Natural killer cell (primary cell): ENCODE measurements around the gene ELK1. TPM values are rescaled to one million over a fixed set of nuclear protein-coding genes. Genes with fewer than 3 reads are reported as not detected.

Experiments used
- ATAC-seq, 3 donors: fragments of 150-1000 bp in 2 of 3; fragments of 200-7000 bp in 1 of 3; cut with Tn5 transposase; 1 replicate in 1 of 3; 2 replicates in 2 of 3; pipeline ENCODE4 v1.10.0; 2021; ENCODE audit warnings: mild to moderate bottlenecking in 2 of 3, moderate library complexity in 2 of 3
- DNase-seq, 2 donors: peaks; one replicate each; pipeline versions ENCODE4 v3.0.0 to v3.0.0-alpha.2; 2013 to 2021; ENCODE audit warnings: mixed read lengths in 1 of 2
- H3K27ac ChIP-seq: one replicate; pipeline ENCODE4 v1.5.1; 2013; ENCODE audit warnings: mild to moderate bottlenecking, low read length
- H3K27me3 ChIP-seq: one replicate; pipeline ENCODE4 v1.6.1; 2013; ENCODE audit warnings: low read length; ENCODE audit not compliant: control insufficient read depth, insufficient read depth
- H3K36me3 ChIP-seq: one replicate; pipeline ENCODE4 v1.6.1; 2013; ENCODE audit warnings: low read length; ENCODE audit not compliant: control insufficient read depth, insufficient read depth
- H3K4me1 ChIP-seq: one replicate; pipeline ENCODE4 v1.6.1; 2013; ENCODE audit warnings: low read length; ENCODE audit not compliant: control insufficient read depth, insufficient read depth
- H3K4me3 ChIP-seq: one replicate; pipeline ENCODE4 v1.5.1; 2013; ENCODE audit warnings: low read length
- H3K9me3 ChIP-seq: one replicate; pipeline ENCODE4 v1.6.1; 2013; ENCODE audit warnings: low read length; ENCODE audit not compliant: control insufficient read depth, insufficient read depth
- H3K27ac Mint-ChIP-seq, 2 donors: one replicate each; pipeline ENCODE4 v1.8.0; 2022; ENCODE audit warnings: mild to moderate bottlenecking in 2 of 2, mixed read lengths in 2 of 2, moderate library complexity in 1 of 2
- H3K27me3 Mint-ChIP-seq, 2 donors: one replicate each; pipeline ENCODE4 v1.8.0; 2022; ENCODE audit warnings: low read depth in 2 of 2, mixed read lengths in 2 of 2
- H3K36me3 Mint-ChIP-seq: one replicate; pipeline ENCODE4 v1.8.0; 2022; ENCODE audit warnings: mixed read lengths
- H3K4me1 Mint-ChIP-seq, 2 donors: one replicate each; pipeline ENCODE4 v1.8.0; 2022; ENCODE audit warnings: mixed read lengths in 2 of 2
- H3K4me3 Mint-ChIP-seq: one replicate; pipeline ENCODE4 v1.8.0; 2022; ENCODE audit warnings: mild to moderate bottlenecking, moderate library complexity, mixed read lengths
- H3K9me3 Mint-ChIP-seq, 2 donors: one replicate each; pipeline ENCODE4 v1.8.0; 2022; ENCODE audit warnings: mixed read lengths in 2 of 2
- WGBS: methylation state at CpG from one replicate; pipeline ENCODE4 v1.1.7; 2013; ENCODE audit warnings: missing lambda C conversion rate; ENCODE audit not compliant: insufficient coverage; 5-methylcytosine and 5-hydroxymethylcytosine counted together
- intact Hi-C: fragments of 100-400 bp; cut with micrococcal nuclease; formaldehyde crosslinking; loops from one replicate; pipeline ENCODE4 v1.14.2; 2022
- total RNA-seq, 4 donors: library from RNA; stranded (reverse); fragments of 120-200 nt in 1 of 4; gene quantifications; one replicate each; pipeline versions ENCODE4 v1.2.3 to v1.2.4, GENCODE V29; 2013 to 2022
- TF ChIP-seq, protein P1 (sequence below): fragments of 200-600 bp; IDR thresholded peaks from one replicate; pipeline ENCODE4 v1.8.0; 2022; ENCODE audit warnings: antibody characterized with exemption

The ELK1 gene
- total RNA-seq, 3 donors from 2014 or later (not counting 1 experiment from before 2014, with no cell fraction given), result 14.1 to 15.2 (median 14.8) TPM

DNA sequence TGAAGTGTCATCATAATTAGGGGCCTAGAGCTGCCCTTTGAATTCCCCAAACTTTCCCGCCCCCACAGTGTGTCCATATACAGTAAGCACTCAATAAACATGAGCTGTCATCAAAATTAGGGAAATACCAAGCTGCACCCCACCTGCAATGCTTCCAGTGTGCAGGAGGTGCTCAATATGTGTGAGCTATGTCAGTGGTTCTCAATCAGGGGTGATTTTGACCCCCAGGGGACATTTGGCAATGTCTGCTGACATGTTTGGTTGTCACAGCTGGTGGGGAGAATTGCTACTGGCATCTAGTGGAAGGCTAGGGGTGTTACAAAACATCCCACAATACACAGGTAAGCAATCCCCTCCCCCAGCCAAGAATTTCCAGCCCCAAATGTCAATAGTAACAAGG, 21.4 kb downstream of the ELK1 start:
- H3K4me3 Mint-ChIP-seq, result no peak overlapping the region
- 100% methylated on average over 1 of the region's 1 CpG for WGBS

DNA sequence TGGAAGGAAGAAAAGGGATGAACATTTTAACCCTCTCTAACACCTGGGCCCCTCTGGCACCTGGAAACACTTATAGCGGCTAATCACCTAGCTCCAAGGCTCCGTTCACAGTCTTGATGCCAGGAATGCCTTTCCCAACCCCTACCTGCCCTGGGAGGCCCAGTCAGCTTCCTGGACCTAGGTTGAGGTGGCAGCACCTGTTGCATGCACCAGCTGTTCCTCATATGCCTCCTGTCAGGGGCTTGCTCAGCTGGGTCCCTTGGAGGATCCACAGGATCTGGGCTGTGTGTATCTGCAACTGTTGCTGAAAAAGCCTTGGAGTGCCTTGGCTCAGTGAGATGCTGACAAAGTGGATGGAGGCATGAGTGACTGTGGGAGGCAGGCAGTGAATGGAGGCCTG, 25.0 kb downstream of the ELK1 start:
- Mint-ChIP-seq H3K4me3 (no peak overlapping the region), H3K36me3 (no peaks in the 10 kb centered on the region), H3K9me3 (no peaks in the 10 kb centered on the region), H3K27ac (no peak overlapping the region), H3K4me1 (peaks cover 0 to 7% of the 10 kb centered on the region in 2 donors), H3K27me3 (peaks cover 54 to 63% of the 10 kb centered on the region in 2 donors)
- WGBS, result 87% methylated on average over 2 of the region's 2 CpGs
- Histone ChIP-seq H3K27ac (no peak overlapping the region), H3K27me3 (peaks cover 22% of the 10 kb centered on the region), H3K9me3 (no peaks in the 10 kb centered on the region), H3K4me3 (no peak overlapping the region), H3K36me3 (no peaks in the 10 kb centered on the region), H3K4me1 (peaks cover 20% of the 10 kb centered on the region)
- intact Hi-C loops, result no loop called here
- no peak for ATAC-seq
- TF ChIP-seq, protein P1, sequence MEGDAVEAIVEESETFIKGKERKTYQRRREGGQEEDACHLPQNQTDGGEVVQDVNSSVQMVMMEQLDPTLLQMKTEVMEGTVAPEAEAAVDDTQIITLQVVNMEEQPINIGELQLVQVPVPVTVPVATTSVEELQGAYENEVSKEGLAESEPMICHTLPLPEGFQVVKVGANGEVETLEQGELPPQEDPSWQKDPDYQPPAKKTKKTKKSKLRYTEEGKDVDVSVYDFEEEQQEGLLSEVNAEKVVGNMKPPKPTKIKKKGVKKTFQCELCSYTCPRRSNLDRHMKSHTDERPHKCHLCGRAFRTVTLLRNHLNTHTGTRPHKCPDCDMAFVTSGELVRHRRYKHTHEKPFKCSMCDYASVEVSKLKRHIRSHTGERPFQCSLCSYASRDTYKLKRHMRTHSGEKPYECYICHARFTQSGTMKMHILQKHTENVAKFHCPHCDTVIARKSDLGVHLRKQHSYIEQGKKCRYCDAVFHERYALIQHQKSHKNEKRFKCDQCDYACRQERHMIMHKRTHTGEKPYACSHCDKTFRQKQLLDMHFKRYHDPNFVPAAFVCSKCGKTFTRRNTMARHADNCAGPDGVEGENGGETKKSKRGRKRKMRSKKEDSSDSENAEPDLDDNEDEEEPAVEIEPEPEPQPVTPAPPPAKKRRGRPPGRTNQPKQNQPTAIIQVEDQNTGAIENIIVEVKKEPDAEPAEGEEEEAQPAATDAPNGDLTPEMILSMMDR, result no peak
- no peak for DNase-seq

More for the DNA sequence above, 21.4 kb downstream of the ELK1 start:
- Mint-ChIP-seq H3K9me3 (no peaks in the 10 kb centered on the region), H3K4me1 (peaks cover 0 to 11% of the 10 kb centered on the region in 2 donors), H3K27ac (no peak overlapping the region), H3K36me3 (no peaks in the 10 kb centered on the region), H3K27me3 (peaks cover 43 to 45% of the 10 kb centered on the region in 2 donors)
- Histone ChIP-seq H3K27ac (no peak overlapping the region), H3K4me1 (peaks cover 22% of the 10 kb centered on the region), H3K4me3 (no peak overlapping the region), H3K27me3 (peaks cover 15% of the 10 kb centered on the region), H3K36me3 (no peaks in the 10 kb centered on the region), H3K9me3 (no peaks in the 10 kb centered on the region)
- DNase-seq (peak in 1 of 2 donors; percentile 48), ATAC-seq (no peak)
- TF ChIP-seq, protein P1, result no peak
- intact Hi-C loops, result no loop called here

DNA sequence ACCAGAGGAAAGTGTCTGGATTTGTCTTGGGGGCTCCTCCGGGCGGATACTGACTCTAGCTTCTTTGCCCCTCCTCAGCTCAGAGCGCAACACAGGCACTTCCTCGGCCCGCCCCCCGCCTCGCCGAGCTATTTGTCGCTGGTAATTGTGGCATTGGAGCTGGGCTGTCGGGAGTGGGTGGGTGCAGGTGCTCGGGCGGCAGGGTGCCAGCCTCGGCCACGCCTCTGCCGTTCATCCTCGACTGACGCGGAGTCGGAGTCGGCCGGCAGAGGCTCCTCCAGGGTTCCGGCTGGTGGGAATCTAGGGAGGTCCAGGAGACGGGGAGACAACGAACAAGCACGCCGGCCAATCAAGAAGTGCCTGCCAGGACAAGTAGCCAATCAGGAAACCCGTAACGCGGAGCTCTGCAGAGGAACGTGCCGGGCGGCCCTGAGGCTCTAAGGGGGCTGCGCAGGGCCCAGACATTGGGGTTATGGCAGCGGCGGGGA, 26.8 kb downstream of the ELK1 start:
- no peak overlapping the region for H3K27ac ChIP-seq
- peaks cover 15% of the 10 kb centered on the region for H3K4me1 ChIP-seq
- WGBS, result under 1% methylated on average over 33 of the region's 35 CpGs
- H3K4me3 Mint-ChIP-seq, result no peak overlapping the region
- H3K36me3 ChIP-seq, result no peaks in the 10 kb centered on the region
- no peaks in the 10 kb centered on the region for H3K36me3 Mint-ChIP-seq
- H3K27me3 Mint-ChIP-seq, result peaks cover 50 to 59% of the 10 kb centered on the region in 2 donors
- H3K27ac Mint-ChIP-seq, result no peak overlapping the region
- peak overlapping the region; percentile 5 for H3K4me3 ChIP-seq
- peaks cover 16% of the 10 kb centered on the region for H3K27me3 ChIP-seq
- DNase-seq (peak in 1 of 2 donors; percentile 64), ATAC-seq (no peak)
- intact Hi-C loops, result loop anchor here (5.0 kb wide), 1 partner anchor 34 kb away; the partner anchor contains the start of gene UXT
- TF ChIP-seq, protein P1, result no peak
- H3K9me3 ChIP-seq, result no peaks in the 10 kb centered on the region
- peaks cover 0 to 6% of the 10 kb centered on the region in 2 donors for H3K4me1 Mint-ChIP-seq
- no peaks in the 10 kb centered on the region for H3K9me3 Mint-ChIP-seq

DNA sequence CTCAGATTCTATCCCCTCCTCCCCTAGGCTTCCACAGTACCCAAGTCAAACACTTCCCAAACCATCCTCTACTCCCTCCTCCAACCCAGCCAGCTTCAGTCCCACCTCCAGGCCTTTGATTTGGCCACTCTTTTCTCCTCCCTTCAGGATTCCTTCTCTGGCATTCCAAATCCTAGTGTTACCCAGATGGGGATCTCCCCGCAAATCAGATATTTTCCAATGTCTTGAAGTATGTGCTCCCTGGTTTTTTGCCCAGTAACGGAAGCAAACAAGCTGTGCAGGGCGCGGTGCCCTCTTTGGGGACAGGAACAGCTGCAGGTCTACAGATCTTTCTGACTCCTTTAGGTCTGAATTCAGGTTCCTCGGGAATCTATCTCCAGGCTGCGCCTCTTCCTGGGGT, 28.5 kb downstream of the ELK1 start:
- Mint-ChIP-seq H3K36me3 (no peaks in the 10 kb centered on the region), H3K9me3 (no peaks in the 10 kb centered on the region), H3K4me1 (peaks cover 0 to 6% of the 10 kb centered on the region in 2 donors), H3K4me3 (no peak overlapping the region), H3K27ac (no peak overlapping the region), H3K27me3 (peaks cover 58 to 65% of the 10 kb centered on the region in 2 donors)
- no peak overlapping the region for H3K27ac ChIP-seq
- intact Hi-C loops, result loop anchor here (5.0 kb wide), 1 partner anchor 35 kb away; the partner anchor contains the start of gene UXT
- TF ChIP-seq, protein P1, result no peak
- DNase-seq (no peak), ATAC-seq (no peak)
- 93% methylated on average over 6 of the region's 6 CpGs for WGBS
- no peak overlapping the region for H3K4me3 ChIP-seq
- peaks cover 21% of the 10 kb centered on the region for H3K27me3 ChIP-seq
- peaks cover 15% of the 10 kb centered on the region for H3K4me1 ChIP-seq
- no peaks in the 10 kb centered on the region for H3K36me3 ChIP-seq
- H3K9me3 ChIP-seq, result no peaks in the 10 kb centered on the region
